Dendritic cell treated with granulocyte-macrophage colony-stimulating factor and Interleukin-4, amounts not matched to agents 40 ng/mL and 50 ng/mL, for 4 days (primary cell): ENCODE results near the gene HNRNPR.
A peak's percentile ranks its signal among the peaks of the same experiment; 100 is the strongest.
"Not testable (repeated sequence)": the region's sequence is repeated elsewhere in the genome, so short reads cannot be mapped to it uniquely, and the experiment has no call there.

Experiments
- H3K27ac Mint-ChIP-seq: one replicate; pipeline ENCODE4 v1.8.0; 2022; ENCODE audit warnings: mild to moderate bottlenecking, mixed read lengths
- H3K27me3 Mint-ChIP-seq: one replicate; pipeline ENCODE4 v1.8.0; 2022; ENCODE audit warnings: mild to moderate bottlenecking, mixed read lengths
- H3K36me3 Mint-ChIP-seq: one replicate; pipeline ENCODE4 v1.8.0; 2022; ENCODE audit warnings: low read depth, mixed read lengths
- H3K4me1 Mint-ChIP-seq: one replicate; pipeline ENCODE4 v1.8.0; 2022; ENCODE audit warnings: low read depth, mixed read lengths
- H3K4me3 Mint-ChIP-seq: one replicate; pipeline ENCODE4 v1.8.0; 2022; ENCODE audit warnings: mild to moderate bottlenecking, moderate library complexity, mixed read lengths
- H3K9me3 Mint-ChIP-seq: one replicate; pipeline ENCODE4 v1.8.0; 2022; ENCODE audit warnings: mixed read lengths
- intact Hi-C: fragments of 100-400 bp; cut with micrococcal nuclease; formaldehyde crosslinking; loops from one replicate; pipeline ENCODE4 v1.15.0; 2022

HNRNPR gene

DNA sequence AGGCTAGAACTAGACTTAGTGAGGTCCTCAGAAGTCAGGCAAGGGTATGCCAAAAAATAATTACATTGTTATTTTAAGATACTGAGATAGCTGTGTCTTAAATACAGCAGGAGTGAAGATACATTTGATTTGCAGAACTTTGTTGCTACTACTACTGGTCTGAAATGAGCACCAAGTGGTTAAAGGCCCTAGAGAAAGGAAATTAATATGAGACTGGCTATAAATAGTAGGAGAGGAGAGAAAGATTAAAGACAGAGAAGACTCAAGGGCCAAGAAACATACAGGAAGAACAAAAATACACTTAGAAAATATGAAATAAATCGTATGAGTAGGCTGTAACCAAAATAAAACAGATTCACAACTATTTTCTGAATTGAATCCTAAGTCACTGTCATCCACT is 21.3 kb downstream of the HNRNPR start:
- Mint-ChIP-seq H3K4me3 (no peak overlapping the region), H3K27me3 (no peaks in the 10 kb centered on the region), H3K36me3 (peaks cover 90% of the 10 kb centered on the region), H3K9me3 (no peaks in the 10 kb centered on the region), H3K27ac (no peak overlapping the region), H3K4me1 (peaks cover 1% of the 10 kb centered on the region)
- intact Hi-C loops, result no loop called here

DNA sequence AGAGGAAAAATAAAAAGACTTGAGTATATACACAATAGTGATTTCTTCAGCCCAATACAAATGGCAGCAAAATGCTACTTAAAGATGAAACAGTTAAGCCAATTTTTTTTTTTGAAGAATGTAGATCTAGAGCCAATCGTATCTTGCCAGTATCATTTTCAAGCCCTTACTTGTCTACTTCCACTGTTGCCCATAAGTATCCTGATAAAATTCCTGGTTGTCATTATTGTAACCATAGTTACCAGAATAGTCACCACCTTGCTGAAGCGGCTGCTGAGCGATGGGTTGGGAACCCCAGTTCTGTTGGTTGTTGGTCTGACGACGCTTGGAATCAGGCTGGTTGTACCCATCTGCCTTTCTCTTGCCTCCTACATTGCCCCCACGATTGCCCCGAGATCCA is 33.8 kb downstream of the HNRNPR start:
- not testable (repeated sequence) for H3K4me3 Mint-ChIP-seq, H3K27ac Mint-ChIP-seq
- H3K36me3 Mint-ChIP-seq, result peaks cover 63% of the 10 kb centered on the region

DNA sequence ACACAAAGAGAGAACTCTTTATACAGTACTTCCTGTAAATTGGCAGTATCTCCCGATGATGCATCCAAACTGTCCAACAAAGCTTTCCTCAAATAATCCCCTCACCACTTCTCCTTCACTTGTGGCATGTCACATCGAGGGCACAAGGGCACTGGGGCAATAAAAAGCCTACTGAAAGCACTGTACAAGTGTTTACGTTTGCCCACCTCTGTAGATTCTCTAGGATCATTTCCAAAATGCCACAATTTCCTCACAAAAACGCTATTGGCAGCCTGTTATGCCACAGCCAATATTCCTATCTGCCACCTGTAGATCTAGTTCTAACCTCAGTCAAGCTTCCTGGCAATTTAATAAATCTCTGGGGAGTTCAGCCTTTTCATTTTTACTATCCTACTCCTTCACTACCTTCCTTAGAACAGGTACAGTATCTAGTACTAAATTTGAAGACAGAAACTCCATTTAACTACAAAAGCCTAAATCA is 39.9 kb downstream of the HNRNPR start:
- H3K9me3 Mint-ChIP-seq, result no peaks in the 10 kb centered on the region
- intact Hi-C loops, result no loop called here
- peaks cover 60% of the 10 kb centered on the region for H3K36me3 Mint-ChIP-seq
- H3K4me1 Mint-ChIP-seq, result no peaks in the 10 kb centered on the region
- no peak overlapping the region for H3K4me3 Mint-ChIP-seq
- H3K27me3 Mint-ChIP-seq, result no peaks in the 10 kb centered on the region
- H3K27ac Mint-ChIP-seq, result no peak overlapping the region

More for the DNA sequence above, 33.8 kb downstream of the HNRNPR start:
- H3K27me3 Mint-ChIP-seq, H3K9me3 Mint-ChIP-seq, H3K4me1 Mint-ChIP-seq, intact Hi-C loops: not testable (repeated sequence)

DNA sequence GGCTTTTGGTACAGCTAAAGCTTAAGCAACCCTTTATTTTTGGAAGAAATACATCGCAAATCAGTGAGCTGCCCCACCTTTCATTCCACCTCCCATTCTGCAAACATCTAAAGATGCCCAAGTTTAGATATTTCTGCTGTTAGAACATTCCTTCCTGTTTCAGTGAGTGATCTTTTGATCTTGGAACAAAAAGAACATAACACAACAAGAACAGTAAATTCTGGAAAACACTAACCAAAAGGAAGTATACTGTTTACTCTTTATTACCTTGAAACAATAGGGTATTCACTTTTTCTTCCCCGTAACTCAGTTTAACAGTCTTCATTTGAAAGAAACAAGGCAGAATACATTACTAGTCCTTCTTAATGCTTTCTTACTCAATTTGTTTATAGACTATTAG is 40.6 kb downstream of the HNRNPR start:
- H3K27ac Mint-ChIP-seq, result no peak overlapping the region
- no peaks in the 10 kb centered on the region for H3K27me3 Mint-ChIP-seq
- no peak overlapping the region for H3K4me3 Mint-ChIP-seq
- H3K4me1 Mint-ChIP-seq, result no peaks in the 10 kb centered on the region
- intact Hi-C loops, result no loop called here
- no peaks in the 10 kb centered on the region for H3K9me3 Mint-ChIP-seq
- H3K36me3 Mint-ChIP-seq, result peaks cover 65% of the 10 kb centered on the region

DNA sequence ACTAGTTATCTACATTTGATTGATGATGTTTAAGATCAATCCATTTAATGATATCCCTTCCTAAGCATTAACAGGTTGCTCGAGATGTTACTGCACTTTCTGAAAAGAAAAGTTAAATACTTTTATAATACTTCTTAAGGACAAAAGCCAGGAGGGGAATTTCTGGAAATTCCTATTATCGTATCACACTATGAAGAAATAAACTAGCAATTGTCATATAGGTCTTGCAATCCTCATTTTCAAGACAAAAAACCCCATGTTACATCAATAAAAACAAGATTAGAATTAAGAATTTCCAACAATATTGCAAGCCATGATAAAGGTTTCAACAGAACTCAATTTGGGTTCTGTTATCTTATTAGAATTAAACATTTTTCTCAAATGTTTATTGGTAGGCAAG is 47.2 kb downstream of the HNRNPR start:
- H3K36me3 Mint-ChIP-seq, result peaks cover 67% of the 10 kb centered on the region
- peaks cover 5% of the 10 kb centered on the region for H3K4me1 Mint-ChIP-seq
- no peak overlapping the region for H3K4me3 Mint-ChIP-seq
- H3K27ac Mint-ChIP-seq, result no peak overlapping the region
- H3K9me3 Mint-ChIP-seq, result no peaks in the 10 kb centered on the region
- H3K27me3 Mint-ChIP-seq, result no peaks in the 10 kb centered on the region
- intact Hi-C loops, result no loop called here

DNA sequence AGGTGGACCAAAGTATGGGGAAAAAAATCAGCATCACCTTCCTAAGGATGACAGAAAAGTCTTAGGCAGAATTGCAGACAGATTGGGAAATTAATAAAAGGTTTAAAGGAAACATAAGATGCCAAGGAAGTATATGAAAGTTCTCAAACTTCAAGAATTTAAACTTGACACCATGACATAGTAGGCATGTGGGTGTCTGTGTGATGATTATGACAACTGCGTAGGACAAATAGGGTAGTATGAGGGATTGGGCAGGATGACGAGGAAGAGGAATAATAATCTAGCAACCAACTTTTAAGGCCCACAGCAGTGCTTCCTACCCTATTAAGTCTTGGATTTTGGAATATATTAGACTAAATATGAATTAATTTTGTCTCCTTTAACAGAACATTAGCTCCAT is 52.4 kb downstream of the HNRNPR start:
- no peaks in the 10 kb centered on the region for H3K9me3 Mint-ChIP-seq
- peaks cover 29% of the 10 kb centered on the region for H3K36me3 Mint-ChIP-seq
- no peaks in the 10 kb centered on the region for H3K27me3 Mint-ChIP-seq
- peaks cover 31% of the 10 kb centered on the region for H3K4me1 Mint-ChIP-seq
- intact Hi-C loops, result no loop called here
- no peak overlapping the region for H3K4me3 Mint-ChIP-seq
- H3K27ac Mint-ChIP-seq, result no peak overlapping the region

DNA sequence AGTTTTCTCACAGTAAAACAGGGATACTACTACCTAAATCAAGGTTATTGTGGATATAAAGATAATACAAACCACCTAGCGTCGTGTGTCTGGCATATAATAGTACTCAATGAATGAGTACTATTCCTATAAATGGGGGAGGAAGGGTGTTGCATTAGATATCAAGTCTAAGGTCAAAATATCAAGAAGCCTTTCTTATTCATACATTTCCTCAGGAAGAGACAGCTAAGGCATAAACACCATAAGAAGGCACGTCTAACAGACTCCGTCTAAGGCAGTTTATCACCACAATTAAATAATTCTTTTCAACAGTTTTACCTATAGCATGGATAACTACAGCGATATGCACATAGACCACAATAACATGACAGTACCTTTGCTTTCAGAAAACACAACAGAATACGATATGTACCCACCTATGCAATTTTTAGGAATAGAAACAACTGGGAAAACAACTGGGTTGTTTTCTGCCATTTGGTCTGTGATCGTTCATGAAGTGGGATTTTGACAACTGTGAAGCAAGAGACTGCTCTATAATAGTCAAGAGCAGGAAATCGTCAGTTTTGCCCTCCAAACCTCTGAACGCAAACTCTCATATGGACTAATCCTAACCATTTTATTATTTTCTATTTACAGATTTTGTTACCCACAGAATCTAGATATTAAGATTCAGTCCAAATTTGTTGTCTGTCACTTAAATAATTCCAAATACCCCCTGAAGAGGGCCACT is 53.1 kb downstream of the HNRNPR start:
- no peaks in the 10 kb centered on the region for H3K27me3 Mint-ChIP-seq
- peaks cover 31% of the 10 kb centered on the region for H3K4me1 Mint-ChIP-seq
- no peaks in the 10 kb centered on the region for H3K9me3 Mint-ChIP-seq
- H3K4me3 Mint-ChIP-seq, result no peak overlapping the region
- intact Hi-C loops, result no loop called here
- peaks cover 34% of the 10 kb centered on the region for H3K36me3 Mint-ChIP-seq
- H3K27ac Mint-ChIP-seq, result no peak overlapping the region

DNA sequence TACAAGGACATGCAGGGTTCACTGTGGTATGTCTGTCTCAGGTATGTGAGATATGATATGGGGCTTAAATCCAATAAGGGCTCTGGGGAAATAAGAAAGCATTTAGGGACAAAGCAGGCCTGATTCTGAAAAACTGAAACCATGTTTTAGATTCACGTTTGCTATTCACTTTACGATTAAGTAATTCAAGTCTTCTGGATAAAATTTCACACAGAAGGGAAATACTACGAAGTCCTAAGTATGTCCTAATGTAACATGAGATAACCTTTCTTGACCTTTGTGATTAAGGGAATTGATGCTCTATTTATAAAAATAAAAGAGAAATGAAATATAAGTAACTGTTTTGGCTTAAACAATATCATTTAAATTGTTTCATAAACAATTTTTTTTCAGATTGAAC is 55.4 kb downstream of the HNRNPR start:
- intact Hi-C loops, result loop anchor here (10.0 kb wide), 1 partner anchor 314 kb away; the partner anchor contains the start of gene LACTBL1
- no peaks in the 10 kb centered on the region for H3K27me3 Mint-ChIP-seq
- H3K4me3 Mint-ChIP-seq, result no peak overlapping the region
- H3K27ac Mint-ChIP-seq, result peak overlapping the region; percentile 78
- peaks cover 37% of the 10 kb centered on the region for H3K36me3 Mint-ChIP-seq
- peaks cover 39% of the 10 kb centered on the region for H3K4me1 Mint-ChIP-seq
- H3K9me3 Mint-ChIP-seq, result no peaks in the 10 kb centered on the region

DNA sequence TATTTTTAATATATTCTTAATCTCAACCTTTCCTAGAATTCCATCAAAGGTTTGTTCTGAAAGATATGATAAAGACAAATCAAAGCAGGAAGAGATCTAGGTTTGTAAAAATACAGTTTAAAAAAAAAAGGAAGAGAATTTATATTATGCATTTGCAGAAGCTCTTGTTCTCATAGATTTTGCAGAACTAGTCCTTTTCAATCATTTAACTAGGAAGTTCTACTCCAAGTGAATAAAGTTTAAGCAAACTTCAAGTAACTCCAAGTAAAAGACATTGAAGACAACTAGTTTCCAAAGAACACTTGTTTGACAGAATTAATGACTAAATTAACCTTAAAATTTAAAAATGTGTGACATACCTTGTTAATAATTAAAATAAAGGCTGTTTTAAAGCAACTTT is 55.9 kb downstream of the HNRNPR start:
- Mint-ChIP-seq H3K36me3 (peaks cover 33% of the 10 kb centered on the region), H3K4me3 (no peak overlapping the region), H3K27ac (peak overlapping the region; percentile 78), H3K9me3 (no peaks in the 10 kb centered on the region), H3K27me3 (no peaks in the 10 kb centered on the region), H3K4me1 (peaks cover 42% of the 10 kb centered on the region)
- intact Hi-C loops, result loop anchor here (10.0 kb wide), 1 partner anchor 313 kb away; the partner anchor contains the start of gene LACTBL1

DNA sequence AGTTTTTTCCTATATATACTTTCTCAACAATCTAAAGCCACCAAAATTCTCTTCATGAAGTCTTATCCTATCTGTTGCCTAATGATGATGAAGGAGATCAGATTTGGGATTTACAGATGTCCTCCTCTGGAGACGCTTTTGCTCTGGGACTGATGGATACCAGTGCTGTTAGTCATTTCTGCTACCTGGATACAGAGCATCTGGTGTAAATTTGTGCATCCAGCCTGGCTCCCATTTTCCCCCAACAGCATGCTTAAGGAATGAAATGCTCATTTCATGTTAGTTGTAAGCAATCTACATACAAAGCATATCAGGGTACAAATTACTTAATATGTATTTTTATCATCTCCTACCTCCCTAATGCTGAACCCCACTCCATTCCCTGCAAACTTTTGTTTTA is 57.7 kb downstream of the HNRNPR start:
- Mint-ChIP-seq H3K4me3 (no peak overlapping the region), H3K27me3 (no peaks in the 10 kb centered on the region), H3K9me3 (no peaks in the 10 kb centered on the region), H3K4me1 (peaks cover 39% of the 10 kb centered on the region), H3K27ac (no peak overlapping the region), H3K36me3 (peaks cover 30% of the 10 kb centered on the region)
- intact Hi-C loops, result loop anchor here (10.0 kb wide), 1 partner anchor 312 kb away; the partner anchor contains the start of gene LACTBL1

DNA sequence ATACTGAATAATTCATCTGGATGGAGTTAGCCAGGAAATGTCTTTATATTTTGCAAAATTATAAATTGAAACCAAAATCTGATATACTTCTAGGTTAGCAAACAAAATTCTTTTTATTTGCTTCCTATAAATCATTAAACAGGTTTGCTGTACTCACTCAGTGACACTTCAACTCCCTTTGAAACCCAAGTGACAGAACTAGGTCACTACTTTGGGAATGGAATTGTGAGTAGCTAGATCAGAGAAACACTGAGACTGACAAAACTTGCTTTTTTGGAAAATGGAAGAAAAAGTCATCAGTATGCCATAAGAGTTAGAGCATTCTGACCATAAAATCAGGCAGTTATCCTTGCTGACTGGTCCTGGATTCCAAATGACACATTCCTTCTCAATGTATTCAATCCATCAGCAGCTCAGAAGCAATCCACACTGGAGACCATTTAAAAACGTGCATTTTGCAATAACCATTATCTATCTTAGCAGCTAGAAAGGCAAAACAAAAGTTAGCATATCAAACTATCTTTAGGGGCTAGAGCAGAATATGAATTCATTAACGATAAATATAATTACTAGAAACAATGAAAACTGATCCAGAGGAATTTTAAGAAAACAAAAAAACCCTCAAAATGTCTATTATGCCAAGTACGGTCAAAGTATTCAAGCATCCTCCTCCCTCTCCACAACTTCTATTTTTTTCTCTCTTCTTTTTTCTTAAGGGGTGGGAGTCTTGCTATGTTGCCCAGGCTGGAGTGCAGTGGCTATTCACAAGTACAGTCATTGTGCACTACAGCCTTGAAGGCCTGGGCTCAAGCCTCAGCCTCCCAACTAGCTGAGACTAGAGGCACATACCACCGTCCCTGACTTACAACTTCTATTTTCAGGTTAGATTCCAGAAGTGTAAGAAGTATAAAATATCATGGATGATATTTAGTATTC is 60.1 kb downstream of the HNRNPR start:
- no peaks in the 10 kb centered on the region for H3K27me3 Mint-ChIP-seq
- H3K9me3 Mint-ChIP-seq, result no peaks in the 10 kb centered on the region
- peaks cover 31% of the 10 kb centered on the region for H3K36me3 Mint-ChIP-seq
- no peak overlapping the region for H3K4me3 Mint-ChIP-seq
- intact Hi-C loops, result loop anchor here (5.0 to 10.0 kb wide), 3 partner anchors 117 to 309 kb away; partner anchors contain the start of genes LACTBL1 and LUZP1
- H3K27ac Mint-ChIP-seq, result peak overlapping the region; percentile 76
- H3K4me1 Mint-ChIP-seq, result peaks cover 54% of the 10 kb centered on the region

DNA sequence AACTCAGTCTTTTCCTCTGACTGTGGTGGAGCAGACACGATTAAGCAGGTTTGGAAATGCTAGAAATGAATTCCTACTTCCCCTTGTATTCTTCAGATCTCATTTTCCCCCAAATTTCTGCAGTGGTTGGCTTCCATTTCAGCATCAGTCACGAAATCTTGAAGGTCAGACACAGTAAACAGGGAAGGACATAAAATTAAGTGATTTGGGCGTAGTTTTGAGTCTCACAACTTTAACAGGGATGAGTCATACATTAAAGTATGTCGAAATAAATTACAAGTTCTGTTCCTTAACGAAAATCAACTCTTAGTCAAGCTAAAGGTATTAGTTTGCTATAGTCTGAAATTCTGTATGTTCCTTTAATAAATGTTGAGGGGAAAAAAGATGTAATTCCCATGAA is 61.1 kb downstream of the HNRNPR start:
- Mint-ChIP-seq H3K9me3 (no peaks in the 10 kb centered on the region), H3K4me1 (peaks cover 53% of the 10 kb centered on the region), H3K27me3 (no peaks in the 10 kb centered on the region), H3K4me3 (no peak overlapping the region), H3K36me3 (peaks cover 31% of the 10 kb centered on the region), H3K27ac (peak overlapping the region; percentile 76)
- intact Hi-C loops, result loop anchor here (5.0 to 10.0 kb wide), 3 partner anchors 116 to 308 kb away; partner anchors contain the start of genes LACTBL1 and LUZP1

DNA sequence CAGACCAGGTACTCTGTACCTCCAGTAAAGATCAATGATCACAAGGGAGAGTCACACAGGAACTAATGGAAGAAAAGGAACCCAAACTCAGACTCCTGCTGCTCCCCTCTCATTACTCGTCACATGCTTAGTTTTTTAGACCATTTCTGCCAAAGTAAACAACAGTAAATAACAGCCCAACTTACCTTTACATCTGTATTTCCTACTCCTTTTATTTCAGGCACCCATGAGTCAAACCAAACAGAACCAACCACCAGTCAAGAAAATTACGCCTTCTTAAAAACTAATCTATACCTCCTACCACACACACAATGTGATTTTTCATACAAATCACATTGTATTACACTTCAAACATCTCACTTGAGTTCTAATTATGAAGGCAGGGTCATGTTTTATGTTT is 65.4 kb downstream of the HNRNPR start:
- H3K27me3 Mint-ChIP-seq, result peaks cover 16% of the 10 kb centered on the region
- intact Hi-C loops, result no loop called here
- H3K9me3 Mint-ChIP-seq, result no peaks in the 10 kb centered on the region
- H3K4me3 Mint-ChIP-seq, result no peak overlapping the region
- peak overlapping the region; percentile 38 for H3K27ac Mint-ChIP-seq
- peaks cover 37% of the 10 kb centered on the region for H3K4me1 Mint-ChIP-seq
- peaks cover 7% of the 10 kb centered on the region for H3K36me3 Mint-ChIP-seq

DNA sequence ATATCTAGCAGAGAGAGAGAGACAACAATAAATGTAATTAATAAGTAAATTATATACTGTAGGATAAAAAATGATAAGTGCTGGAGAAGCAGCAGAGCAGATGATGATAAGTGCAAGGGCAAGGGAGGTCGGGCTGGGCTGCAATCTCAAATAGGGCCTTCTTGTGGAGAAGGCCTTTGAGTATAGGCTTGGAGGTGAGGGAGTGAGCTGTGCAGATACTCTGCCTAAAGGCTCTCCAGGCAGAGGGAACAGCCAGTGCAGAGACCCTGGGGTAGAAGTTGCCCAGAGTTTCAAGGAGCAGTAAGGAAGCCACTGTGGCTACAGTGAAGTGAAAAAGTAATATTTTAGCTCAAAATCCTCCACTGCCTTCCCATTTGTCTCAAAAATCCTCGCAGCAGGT is 67.6 kb downstream of the HNRNPR start:
- Mint-ChIP-seq H3K27ac (no peak overlapping the region), H3K9me3 (no peaks in the 10 kb centered on the region), H3K36me3 (peaks cover 7% of the 10 kb centered on the region), H3K4me1 (peaks cover 27% of the 10 kb centered on the region), H3K27me3 (peaks cover 19% of the 10 kb centered on the region), H3K4me3 (no peak overlapping the region)
- intact Hi-C loops, result no loop called here
